GM21825 (cell line): ENCODE measurements around the gene AKAP9.
"Not testable (repeated sequence)": the region's sequence is repeated elsewhere in the genome, so short reads cannot be mapped to it uniquely, and the experiment has no call there.

Source experiments
- ATAC-seq: cut with Tn5 transposase; IDR thresholded peaks from one replicate; pipeline ENCODE4 v1.9.1; 2021; ENCODE audit warnings: mild to moderate bottlenecking, moderate library complexity; ENCODE audit not compliant: unreplicated experiment

Gene AKAP9

DNA sequence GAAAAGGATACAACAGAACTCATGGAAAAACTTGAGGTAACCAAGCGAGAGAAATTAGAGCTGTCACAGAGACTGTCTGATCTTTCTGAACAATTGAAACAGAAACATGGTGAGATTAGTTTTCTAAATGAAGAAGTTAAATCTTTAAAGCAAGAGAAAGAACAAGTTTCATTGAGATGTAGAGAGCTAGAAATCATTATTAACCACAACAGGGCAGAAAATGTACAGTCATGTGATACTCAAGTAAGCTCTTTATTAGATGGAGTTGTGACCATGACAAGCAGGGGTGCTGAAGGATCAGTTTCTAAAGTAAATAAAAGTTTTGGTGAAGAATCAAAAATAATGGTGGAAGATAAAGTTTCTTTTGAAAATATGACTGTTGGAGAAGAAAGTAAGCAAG lies 62.1 kb downstream of the AKAP9 start:
- no peak for ATAC-seq

DNA sequence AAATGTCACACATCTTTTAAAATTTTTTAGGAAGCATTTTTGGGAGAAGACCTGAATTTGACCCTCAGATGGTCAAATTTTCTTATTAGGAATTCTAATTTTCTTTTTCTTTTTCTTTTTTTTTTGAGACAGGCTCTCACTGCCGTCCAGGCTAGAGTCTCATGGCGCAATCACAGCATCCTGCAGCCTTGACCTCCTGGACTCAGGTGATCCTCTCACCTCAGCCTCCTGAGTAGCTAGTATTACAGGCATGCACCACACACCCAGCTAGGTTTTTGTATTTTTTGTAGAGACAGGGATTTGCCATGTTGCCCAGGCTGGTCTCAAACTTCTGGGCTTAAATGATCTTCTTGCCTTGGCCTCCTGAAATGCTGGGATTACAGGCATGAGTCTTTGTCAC lies 65.4 kb downstream of the AKAP9 start:
- ATAC-seq, result no peak

DNA sequence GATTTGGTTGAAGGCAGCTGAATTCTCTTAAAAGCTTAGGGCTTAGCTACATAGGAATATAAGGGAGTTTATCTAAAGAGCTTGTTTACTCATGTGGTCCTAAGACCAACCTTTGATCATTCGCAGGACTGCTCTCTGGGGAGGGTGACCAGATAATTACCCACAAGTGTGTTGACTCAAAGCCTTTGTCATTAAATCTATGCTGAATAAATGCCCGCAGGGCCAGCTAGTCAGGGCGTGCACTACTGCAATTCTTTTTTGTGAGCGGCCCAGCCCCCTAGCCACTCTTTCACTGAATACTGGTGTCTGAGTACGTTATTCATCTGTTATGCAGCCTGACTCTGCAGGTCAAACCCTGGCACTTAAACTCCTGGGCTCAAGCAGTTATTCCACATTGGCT lies 69.6 kb downstream of the AKAP9 start:
- ATAC-seq, result no peak

DNA sequence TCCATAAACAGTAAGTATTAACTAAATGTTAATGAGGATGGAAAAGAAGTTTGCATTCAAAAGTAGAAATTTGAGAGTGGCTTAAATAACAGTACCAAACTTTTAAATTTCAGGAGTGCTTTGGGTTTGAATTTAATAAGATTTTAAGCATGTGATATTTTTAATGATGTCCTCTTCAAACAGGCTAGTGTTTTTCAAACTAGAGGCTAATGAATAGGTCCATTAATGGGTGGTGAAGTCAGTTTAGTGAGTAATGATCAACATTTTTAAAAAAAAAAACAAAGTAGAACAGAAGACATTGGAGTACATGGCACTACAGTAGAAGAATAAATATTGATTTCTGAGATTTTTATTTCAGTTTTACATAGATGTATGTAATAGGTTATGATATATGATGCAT lies 72.9 kb downstream of the AKAP9 start:
- no peak for ATAC-seq

DNA sequence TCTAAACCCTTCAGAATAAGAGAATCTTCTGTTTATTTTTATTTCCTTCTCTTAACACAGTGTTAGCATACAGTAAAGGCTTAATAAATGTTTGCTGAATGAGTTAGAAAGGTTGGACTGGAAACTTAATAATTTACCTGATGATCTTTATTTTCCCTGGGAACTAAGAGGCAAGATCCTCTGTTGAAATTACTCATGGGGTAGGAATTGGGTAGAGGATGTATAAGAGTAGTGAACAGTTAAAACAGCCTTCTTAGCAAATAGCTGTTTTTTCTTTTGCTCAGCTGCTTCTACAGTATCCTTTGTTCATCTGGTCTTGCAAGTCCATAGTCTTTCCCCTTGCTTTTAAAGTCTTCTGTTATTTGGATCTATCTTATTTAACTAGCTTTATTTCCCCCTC lies 80.0 kb downstream of the AKAP9 start:
- ATAC-seq, result no peak

DNA sequence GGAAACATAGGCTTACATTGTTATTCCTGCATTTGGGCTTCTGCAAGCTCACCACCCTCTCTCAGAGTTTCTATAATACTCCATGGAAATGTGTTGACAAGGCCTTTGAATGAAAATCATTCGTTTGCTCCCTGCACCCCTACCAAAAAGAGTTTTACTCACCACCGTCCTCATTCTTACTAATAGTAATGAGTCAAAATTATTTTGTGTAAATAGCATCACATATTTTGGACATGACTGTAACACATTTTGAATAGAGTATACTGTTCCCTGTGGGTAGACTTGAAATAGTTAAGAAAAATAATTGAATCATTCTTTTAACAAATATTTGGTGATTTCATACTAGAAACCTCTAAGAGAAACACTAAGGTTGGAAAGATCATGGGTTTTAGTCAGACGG lies 84.6 kb downstream of the AKAP9 start:
- ATAC-seq, result no peak

DNA sequence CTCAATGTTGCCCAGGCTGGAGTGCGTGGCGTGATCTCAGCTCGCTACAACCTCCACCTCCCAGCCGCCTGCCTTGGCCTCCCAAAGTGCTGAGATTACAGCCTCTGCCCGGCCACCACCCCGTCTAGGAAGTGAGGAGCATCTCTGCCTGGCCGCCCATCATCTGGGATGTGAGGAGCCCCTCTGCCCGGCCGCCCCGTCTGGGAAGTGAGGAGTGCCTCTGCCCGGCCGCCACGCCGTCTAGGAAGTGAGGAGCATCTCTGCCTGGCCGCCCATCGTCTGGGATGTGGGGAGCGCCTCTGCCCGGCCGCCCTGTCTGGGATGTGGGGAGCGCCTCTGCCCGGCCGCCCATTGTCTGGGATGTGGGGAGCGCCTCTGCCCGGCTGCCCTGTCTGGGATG lies 86.0 kb downstream of the AKAP9 start:
- not testable (repeated sequence) for ATAC-seq

DNA sequence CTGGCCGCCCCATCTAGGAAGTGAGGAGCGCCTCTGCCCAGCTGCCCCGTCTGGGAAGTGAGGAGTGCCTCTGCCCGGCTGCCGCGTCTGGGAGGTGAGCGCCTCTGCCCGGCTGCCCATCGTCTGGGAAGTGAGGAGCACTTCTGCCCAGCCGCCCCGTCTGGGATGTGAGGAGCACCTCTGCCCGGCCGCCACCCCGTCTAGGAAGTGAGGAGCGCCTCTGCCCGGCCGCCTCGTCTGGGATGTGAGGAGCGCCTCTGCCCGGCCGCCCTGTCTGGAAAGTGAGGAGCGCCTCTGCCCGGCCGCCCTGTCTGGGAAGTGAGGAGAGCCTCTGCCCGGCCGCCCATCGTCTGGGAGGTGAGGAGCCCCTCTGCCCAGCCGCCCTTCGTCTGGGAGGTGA lies 86.5 kb downstream of the AKAP9 start:
- not testable (repeated sequence) for ATAC-seq

DNA sequence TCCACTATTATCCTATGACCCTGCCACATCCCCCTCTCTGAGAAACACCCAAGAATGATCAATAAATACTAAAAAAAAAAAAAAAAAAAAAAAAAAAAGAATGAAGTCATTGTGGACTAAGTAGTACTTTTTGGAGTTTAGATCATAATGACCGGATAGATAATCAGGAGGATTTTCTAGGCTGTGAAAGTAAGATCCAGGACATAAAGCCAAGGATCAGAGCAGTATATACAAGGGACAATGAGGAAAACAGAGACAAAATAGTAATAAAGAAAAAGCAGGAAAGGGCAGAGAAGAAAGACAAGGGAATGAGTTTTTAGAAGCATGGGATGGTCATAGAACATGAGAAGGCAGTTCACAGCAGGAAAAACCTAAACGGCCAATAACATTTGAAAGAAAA lies 87.6 kb downstream of the AKAP9 start:
- no peak for ATAC-seq

DNA sequence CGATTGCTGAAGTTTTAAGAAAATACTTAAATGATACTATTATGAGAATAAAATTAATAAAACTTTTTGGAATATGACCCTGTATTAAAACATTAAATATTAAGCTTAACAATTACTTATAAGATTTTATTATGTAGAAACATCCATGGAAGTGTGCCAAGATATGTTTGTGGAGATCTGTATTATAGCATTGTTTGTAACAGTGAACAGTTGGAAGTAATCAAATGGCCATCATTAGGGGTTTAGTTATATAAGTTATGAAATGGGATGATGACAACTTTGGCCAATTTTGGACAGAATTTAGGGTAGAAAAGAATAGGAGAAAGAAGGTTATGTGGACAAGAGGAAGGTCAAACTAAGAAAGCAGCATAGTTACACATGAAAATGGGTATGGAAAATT lies 88.0 kb downstream of the AKAP9 start:
- no peak for ATAC-seq

DNA sequence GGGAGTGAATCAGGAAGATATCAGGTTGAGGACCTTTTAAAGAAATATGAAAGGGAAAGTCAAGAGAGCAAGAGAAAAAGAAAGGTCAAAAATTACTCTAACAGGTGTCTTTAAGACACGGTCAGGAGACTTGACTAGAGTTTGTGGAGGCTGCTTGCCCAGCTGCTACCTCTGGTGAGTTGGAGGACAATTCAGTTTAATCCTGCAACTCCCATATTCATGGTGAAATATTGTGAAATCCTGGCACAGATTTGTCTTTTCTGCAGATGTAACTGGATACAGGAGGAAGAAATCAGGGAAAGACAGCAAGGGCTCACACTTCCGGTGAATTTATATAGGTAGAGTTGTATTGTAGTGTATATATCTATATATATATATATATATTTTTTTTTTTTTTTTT lies 93.5 kb downstream of the AKAP9 start:
- ATAC-seq, result no peak

DNA sequence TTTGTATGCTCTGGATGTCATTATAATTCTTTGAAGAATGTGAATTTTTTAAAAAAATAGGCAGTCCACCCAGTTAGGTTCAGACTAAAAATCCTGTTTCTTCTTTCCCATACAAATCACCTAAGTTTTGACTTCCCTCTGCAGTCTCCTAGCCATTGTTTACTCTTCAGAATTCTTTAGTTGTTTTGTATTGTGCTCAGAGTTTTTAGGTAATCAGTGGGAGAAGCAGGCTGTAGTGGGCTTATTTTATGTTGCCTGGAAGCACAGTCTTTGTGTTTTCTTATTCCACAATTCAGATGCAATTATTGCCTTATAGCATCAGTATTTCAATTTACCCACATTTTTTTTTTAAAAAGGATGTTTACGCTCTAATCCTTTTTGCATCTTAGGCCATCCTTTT lies 94.9 kb downstream of the AKAP9 start:
- no peak for ATAC-seq

DNA sequence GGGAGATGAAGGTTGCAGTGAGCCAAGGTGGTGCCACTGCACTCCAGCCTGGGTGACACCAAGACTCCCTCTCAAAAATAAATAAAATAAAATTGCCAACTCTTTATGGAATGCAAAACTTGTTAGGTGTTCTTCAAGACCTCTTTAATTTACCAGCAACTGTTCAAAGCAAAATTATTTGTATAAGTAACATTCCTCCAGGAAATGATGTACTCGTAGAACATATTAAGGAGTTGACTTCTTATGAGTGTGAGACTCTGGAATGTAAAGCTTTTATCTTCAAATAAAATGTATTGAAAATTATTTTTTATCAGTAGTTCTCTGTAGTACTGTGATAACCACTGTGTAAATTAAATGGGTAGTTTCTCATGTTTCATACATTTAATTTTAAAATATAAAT lies 99.2 kb downstream of the AKAP9 start:
- ATAC-seq, result no peak

DNA sequence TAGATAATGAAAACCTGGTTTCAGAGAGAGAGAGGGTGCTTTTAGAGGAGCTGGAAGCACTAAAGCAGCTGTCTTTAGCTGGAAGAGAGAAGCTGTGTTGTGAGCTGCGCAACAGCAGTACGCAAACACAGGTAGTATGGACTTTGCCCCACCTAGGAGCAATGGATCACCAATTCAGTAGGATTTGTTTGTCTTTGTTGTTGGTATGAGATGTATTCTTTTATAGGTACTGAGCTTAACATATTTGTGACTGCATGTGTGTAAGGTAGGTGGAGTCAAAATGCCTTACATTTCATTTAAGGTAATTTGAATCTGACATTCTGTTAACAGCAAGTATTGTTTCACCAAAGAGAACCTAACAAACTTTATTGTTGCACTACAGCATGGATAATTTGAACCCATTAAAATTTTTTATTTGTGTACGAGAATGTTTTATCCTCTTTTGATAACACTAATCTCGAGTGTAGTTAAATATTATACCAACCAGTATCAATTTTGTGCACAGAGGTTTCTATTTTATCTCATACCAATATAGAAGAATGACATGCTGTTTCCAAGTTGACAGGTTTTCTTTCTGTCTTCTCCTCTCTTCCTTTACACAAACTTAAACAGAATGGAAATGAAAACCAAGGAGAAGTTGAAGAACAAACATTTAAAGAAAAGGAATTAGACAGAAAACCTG lies 101.5 kb downstream of the AKAP9 start:
- ATAC-seq, result no peak

DNA sequence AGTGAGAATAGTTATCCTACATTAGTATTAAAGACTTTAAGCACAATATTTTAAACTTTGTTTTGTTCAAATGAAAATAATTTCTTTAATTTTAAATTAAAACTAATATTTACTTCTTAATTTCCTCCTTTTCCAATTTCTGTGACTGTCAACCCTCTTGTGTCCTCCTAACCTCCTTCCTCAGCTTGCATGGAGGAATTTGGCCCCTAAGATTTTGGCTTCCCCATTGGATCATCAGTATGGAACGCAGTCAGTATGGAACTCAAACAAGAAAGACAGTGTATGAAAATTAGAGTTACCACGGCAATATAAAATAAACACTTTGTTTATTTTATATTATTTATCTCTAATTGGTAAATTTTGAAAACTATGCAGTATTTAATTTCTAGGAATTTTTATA lies 102.4 kb downstream of the AKAP9 start:
- ATAC-seq, result no peak

DNA sequence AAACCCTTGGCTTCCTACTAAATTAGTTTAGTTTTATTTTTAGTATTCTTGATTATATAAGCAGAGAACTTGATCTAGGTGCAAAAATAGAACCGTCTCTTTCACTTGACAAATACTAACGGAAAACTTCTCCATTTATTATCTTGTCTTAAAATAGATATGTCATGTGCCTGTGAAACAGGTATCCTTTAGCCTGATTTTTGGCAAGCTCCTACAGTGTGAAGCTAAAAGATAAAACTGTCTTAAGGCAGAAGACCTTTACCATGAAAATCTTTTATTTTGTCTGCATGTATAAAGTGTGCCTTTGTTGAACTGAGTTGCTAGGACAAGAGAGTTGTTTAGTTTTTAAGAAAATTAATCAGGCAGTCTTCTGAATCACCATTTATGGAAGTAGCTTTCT lies 103.0 kb downstream of the AKAP9 start:
- no peak for ATAC-seq

DNA sequence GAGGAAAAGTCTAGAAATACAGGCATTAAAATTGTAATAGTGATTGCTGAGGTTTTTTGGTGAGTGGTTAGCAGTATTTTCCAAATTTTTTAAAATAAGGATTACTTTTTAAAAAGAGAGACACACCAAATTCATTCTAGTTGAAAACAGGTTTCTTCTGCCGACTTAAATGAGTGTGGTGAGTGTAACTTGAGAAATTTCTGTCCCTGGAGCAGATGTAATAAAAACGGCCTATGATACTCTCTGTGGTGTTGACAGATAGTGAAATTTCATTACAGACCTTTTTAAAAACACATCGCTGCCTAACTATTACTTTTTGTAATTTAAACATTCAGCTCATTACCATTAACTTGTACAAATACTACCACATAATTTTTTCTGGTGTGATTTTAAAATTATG lies 103.5 kb downstream of the AKAP9 start:
- ATAC-seq, result no peak

DNA sequence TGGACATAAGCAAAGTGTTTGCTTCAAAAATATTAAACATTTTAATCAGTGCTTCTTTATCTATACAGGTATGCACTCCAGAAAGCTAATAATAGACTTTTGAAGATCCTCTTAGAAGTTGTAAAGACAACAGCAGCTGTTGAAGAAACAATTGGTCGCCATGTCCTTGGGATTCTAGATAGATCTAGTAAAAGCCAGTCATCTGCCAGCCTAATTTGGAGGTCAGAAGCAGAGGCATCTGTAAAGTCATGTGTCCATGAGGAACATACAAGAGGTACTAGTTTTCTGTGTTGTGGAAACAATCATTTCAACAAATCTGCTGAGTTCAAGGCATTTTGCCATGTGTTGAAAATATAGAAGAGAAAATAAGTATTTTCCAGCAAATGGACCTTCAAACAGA lies 104.3 kb downstream of the AKAP9 start:
- no peak for ATAC-seq

DNA sequence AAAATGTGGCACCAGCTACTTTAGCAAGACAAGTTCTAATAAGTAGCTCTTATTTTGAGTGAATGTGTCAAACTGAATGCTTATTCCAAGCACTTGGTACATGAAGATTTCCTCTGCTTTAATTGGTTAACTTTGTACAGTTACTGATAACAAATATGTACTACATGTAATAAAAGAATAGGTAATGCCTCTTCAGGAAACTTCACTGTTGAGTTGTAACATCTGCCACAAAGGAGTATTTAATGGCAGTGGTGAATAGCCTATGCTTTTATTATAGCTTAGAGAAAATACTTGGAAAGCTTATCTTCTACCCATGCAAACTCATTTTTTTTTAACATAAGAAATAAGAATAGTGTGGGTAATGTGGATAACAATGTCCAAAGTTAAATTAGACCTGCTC lies 111.0 kb downstream of the AKAP9 start:
- ATAC-seq, result no peak

DNA sequence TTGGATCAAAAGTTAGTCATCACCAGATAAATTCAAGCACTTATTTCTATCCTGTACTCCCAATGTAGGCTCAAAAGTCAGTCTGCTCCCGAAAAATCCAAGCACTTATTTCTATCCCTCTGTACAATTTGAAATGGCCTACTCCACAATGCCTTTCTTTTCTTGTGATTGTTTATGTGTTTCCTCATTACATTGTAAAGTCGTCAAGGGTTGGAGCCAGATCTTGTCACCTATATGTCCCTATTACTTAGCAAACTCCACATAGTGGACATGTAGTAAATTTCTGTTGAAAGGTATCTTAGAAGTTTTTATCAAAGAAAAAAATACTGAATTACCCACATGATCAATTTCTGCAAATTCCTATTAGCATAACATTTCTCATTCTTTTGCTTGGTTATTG lies 111.5 kb downstream of the AKAP9 start:
- ATAC-seq, result no peak

DNA sequence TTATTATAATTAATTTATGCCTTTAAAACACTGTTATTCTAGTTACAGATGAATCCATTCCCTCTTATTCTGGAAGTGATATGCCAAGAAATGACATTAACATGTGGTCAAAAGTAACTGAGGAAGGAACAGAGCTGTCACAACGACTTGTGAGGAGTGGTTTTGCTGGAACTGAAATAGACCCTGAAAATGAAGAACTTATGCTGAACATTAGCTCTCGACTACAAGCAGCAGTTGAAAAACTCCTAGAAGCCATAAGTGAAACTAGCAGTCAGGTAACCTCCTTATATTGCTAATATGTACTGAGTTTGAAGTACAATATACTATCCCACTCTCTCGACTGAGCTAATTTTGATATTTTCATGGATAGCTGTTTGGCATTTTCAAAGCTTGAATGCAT lies 112.0 kb downstream of the AKAP9 start:
- no peak for ATAC-seq

DNA sequence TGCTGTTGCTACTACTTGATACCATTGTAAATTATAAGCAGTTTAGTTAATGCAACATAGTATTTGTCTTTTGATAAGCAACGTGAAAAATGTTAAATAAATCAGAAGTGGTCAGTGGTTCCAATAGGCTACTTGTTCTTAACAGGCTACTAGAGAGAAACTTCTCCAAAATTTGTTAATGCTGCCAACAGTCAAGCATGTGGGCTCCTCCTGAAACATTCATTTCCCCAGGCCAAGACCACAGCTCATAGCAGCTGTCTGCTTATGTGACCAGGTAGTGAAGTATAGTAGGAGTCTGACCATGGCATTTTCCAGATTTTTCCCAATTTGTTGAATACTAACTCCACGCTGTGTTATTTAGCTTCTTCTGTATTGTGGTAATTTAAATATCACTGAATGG lies 112.7 kb downstream of the AKAP9 start:
- no peak for ATAC-seq

DNA sequence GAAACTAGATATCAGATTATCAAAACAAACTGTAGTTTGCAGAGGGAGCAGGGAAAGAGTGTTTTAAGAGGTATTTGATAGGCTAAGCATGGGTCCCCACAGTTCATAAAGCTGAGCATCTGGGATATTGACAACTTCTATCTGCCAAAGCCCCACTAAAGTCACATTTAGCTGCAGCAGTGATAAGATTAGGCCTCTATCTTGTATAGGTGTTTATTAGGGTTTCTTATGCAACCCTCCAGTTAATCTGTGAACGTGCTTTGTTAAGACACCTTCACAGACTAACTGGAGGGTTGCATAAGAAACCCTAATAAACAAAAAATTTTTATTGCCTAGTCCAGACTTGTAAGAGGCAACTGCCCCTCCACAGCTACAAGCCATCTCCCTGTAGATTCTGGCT lies 115.6 kb downstream of the AKAP9 start:
- ATAC-seq, result no peak

DNA sequence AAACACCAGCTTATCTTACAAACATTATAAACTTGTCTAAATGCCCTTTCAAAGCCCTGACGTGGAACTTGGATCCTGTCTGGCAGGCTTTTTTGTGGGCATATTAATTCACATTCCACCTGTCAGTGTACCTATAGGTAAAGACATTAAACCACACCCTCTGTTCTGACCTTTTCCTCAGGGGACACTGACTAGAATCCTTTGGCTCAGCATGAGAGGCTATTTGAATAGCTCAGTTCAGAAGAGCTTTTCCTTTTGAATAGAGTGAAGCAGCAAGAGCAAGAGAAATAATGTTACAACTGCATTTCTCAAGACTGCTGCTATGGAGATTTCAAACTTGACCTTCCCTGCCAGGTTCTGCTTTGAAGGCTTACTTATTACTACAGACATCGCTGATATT lies 116.7 kb downstream of the AKAP9 start:
- ATAC-seq, result no peak
